HG03139 (cell line): ENCODE data around the gene MBTPS1.

Experiments
- ATAC-seq: cut with Tn5 transposase; IDR thresholded peaks from one replicate; pipeline ENCODE4 v1.9.1; 2021; ENCODE audit not compliant: unreplicated experiment

The MBTPS1 gene

DNA sequence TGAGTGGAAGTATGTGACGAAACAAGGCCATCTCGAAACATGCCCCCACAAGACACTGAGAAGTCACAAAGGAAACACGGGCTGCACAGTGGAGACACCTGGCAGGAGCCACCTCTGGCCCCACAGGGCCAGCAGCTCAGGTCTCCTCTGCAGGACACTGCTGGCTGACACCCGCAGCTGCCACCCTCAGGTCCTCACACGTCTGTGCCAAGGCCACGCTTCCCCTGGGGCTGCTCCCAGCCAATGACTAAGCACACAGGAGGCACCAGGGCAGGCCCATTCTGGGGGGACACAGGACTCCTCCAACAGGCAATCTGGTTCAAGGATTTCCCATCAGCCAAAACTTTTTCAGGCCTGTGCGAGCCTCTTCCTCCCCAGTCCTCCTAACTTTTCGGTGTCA is 36.4 kb downstream of the MBTPS1 start:
- no peak for ATAC-seq

DNA sequence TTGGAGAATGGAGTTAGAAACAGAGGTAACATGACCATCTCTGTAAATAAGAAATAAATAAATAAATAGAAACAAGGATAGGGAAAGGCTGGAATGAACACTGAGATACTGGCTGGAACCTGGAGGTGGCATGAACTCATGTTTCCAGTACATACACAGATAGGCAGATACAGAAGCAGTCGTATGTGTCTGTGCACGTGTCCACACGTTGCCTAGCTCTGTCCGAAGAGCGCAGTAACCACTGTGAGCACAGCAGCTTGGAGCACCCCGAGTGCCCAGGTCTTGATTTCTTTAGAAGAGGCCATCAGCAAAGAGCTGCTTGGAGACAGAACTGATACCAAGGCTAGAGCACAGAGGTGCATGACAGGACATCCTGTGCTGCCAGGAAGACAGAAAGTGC is 37.1 kb downstream of the MBTPS1 start:
- no peak for ATAC-seq

DNA sequence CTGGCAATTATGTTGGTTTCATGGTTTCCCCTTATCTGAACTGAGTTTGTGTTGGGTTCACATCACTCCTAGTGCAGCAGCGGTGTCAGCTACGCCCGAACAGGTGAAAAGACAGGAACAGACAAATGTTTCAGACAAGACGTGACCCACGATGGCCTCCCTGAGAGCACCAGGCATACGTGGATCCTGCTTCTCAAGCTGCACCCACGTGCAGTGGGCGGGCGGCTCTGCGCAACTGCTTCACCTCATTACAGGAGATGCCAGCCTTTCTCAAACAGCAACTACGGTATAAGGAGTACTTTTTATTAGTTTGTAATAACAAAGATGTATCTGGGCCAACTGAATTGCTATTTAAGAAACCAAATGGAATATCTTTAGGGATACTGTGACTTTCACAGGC is 41.4 kb downstream of the MBTPS1 start:
- no peak for ATAC-seq

DNA sequence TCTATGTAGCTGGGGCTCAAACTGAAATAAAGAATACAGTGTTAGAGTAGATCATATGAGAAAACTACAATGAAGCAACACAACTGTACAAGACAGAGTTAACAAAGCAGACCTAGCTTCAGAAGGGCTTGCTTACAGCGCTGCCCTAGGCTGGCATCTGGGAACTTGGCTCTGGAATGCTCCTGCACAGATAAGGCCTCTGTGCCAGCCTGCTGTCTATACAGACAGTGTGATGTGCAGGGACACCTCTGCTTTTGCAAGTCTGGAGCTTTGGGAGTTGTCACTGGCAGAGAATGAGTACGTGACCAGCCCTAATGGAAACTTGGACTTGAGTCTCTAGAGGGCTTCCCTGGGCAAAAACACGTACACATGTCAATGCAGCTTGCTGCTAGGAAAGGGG is 42.0 kb downstream of the MBTPS1 start:
- ATAC-seq, result no peak

DNA sequence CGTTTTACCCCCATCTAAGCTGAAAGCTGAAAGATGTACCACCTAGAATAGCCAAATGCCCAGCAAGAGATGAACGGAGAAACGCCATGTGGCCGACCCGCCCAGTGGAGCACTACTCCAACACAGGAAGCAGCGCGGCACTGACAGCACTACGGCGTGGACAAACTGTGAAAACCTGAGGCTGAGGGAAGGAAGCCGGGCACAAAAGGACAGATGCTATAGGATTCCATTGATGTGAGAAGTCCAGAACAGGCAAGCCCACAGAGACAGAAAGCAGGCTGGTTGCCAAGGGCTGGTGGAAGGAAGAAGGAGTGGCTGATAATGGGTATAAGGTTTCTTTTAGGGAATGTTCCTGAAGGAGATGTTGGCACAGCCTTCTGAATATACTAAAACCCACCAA is 44.7 kb downstream of the MBTPS1 start:
- no peak for ATAC-seq

GRCh38 chr16:84071121-84071520 is 45.6 kb downstream of the MBTPS1 start:
- ATAC-seq, result no peak

GRCh38 chr16:84069540-84069939 is 47.2 kb downstream of the MBTPS1 start:
- ATAC-seq, result no peak

DNA sequence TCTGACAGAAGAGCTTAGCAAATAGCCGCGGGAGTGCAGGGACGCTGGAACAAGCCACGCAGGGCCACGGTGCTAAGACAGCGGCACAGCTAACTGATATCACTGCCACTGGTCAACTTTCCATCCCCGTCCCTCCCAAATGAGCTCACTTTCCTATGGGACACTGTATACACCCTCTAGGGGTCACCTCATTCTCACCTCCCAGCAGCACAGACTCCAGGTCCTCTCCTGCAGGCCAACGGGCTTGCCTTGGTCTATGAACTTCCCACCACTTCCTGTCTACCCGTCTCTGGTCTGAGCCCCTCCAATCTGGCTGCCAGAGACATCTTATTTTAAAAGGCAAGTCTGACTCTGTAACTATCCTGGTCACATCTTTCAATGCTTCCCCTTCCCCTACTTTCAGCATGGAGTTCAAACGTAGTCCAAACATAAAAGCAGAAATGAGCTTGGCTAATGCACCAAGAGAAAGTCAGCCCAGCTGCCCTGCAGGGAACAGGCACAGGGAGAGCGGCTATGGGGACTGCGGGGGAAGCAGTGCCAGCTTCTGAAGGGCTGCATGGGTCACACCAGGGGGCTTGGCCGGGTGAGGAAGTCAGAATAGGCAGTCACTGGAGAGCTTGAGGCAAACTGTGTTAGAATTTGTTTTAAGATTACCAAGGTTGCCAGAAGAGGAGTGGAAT is 47.8 kb downstream of the MBTPS1 start:
- no peak for ATAC-seq

- ATAC-seq, result no peak
Observed at GRCh38 chr16:84068041-84068440, 48.7 kb downstream of the MBTPS1 start.

GRCh38 chr16:84067640-84068039 is 49.1 kb downstream of the MBTPS1 start:
- no peak for ATAC-seq

- no peak for ATAC-seq
Observed at GRCh38 chr16:84065536-84066132, 51.1 kb downstream of the MBTPS1 start.

GRCh38 chr16:84063980-84064379 is 52.8 kb downstream of the MBTPS1 start:
- no peak for ATAC-seq

DNA sequence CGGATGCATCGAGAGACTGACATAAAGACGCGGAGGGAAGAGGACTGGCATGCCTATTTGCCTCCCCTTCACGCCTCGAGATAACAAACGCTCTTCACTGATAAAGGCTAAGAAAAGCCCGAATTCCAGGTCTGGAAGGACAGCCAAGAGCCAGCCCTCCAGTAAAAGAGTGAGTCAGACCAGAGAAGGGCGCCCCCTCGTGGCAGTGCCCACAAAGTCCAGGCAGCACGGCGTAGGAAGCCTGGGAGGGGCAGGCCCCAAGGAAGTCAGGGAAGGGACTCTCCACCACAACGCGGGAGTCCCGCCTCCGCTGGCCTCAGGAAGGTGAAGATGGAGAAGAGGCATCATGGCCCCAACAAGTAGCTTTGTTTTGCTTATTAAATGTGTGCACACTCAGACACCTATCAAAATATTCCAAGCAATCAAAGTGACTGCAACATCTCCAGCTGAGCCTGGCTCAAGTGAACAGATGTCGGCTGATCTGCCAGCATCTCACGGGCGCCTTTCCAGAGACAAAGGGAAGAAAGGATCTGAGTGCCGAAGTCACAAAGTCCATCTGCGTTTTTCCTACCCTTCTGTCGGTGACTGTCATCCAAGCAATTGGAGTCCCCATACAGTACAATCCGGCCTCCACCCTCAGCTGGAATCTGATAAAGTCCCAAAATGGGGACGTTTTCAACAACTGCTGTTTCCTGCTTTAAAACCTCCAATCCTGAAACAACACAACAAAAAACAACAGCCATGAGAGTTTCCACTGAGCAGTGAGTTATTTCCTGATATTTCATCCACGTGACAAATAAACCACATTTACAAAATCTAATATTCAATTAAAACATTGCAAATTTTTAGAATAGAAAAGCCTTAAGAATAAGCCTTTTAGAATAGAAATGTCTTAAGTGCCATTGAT is 53.8 kb downstream of the MBTPS1 start:
- no peak for ATAC-seq

GRCh38 chr16:84061236-84061819 is 55.4 kb downstream of the MBTPS1 start:
- no peak for ATAC-seq

DNA sequence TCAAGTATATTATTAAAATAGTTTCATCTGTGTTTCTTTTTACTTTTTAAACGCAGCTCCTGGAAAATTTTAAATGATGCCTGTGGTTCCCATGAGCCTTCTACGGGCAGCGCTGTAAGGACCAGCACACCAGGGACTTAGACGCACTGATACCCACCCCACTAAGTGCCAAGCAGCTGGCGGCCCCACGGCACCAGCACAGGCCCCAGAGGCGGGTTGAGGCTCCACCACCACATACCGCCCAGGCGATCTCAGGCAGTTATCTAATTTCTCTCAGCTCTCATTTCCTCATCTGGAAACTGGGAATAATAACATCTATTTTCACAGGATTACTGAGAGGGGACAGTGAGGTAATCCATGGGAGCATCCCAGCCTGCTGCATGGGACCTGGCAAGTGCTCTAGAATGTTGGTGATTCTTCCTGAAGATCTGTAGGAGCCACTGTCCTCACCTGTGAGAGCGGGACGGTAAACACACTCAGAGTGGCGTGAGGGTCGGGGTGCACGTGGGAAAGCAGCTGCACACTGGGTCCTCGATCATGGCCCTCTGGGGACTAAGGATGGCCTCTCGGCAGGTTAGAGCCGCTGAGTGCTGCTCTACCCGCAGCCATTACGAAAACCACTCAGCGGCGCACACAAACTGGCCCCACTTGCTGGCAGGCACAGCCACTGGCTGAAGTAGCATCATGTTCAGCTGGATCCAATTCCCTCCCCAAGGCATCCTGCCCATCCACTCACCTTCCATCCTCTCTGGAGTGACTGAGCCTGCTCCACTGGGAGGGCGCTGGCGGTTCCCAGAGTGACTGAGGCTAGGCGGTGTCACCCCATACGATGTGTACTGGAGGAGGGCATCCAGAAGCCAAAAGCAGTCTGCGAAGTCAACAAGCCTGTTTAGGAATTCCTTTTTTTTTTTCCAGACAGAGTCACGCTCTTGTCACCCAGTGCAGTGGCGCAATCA is 56.5 kb downstream of the MBTPS1 start:
- no peak for ATAC-seq

DNA sequence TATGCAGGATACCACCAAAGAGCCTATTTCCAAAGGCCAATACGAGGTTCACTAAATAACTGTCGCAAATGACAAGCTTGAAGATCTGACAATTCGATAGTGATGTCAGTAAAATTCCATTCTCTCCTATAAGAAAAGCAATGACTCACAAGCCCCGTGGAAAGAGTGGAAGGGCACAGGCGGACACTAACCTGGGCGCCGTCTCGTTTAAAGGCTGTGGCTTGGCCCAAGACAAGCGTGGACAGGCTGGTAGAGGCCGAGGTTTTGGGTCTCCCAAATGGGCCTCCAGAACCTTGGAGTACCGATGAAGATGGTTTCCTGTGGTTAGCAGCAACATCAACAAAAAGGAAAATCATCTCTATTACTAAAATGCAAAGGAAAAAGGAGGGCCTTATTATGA is 57.6 kb downstream of the MBTPS1 start:
- ATAC-seq, result no peak

- no peak for ATAC-seq
Observed at GRCh38 chr16:84058664-84059063, 58.1 kb downstream of the MBTPS1 start.

DNA sequence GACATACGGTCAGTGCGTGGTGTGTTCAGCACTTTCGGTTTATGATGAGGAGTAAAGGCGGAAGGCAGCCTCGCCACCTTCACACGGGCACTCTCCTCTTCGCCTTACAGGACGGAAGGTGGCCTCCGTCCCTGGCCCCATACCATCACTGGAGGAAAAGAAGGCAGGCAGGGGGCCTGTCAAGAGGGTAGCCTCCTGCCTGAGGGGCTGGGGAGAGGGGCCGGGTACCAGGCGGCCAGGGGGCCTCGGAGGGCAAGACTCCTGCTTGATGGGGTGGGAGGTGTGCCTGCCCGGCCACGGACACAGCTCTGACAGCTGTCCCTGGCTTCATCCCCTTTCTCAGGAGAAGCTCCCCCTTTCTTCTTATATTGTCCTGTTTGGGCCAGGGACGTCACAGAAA is 58.5 kb downstream of the MBTPS1 start:
- no peak for ATAC-seq

GRCh38 chr16:84056933-84057332 is 59.8 kb downstream of the MBTPS1 start:
- ATAC-seq, result no peak

DNA sequence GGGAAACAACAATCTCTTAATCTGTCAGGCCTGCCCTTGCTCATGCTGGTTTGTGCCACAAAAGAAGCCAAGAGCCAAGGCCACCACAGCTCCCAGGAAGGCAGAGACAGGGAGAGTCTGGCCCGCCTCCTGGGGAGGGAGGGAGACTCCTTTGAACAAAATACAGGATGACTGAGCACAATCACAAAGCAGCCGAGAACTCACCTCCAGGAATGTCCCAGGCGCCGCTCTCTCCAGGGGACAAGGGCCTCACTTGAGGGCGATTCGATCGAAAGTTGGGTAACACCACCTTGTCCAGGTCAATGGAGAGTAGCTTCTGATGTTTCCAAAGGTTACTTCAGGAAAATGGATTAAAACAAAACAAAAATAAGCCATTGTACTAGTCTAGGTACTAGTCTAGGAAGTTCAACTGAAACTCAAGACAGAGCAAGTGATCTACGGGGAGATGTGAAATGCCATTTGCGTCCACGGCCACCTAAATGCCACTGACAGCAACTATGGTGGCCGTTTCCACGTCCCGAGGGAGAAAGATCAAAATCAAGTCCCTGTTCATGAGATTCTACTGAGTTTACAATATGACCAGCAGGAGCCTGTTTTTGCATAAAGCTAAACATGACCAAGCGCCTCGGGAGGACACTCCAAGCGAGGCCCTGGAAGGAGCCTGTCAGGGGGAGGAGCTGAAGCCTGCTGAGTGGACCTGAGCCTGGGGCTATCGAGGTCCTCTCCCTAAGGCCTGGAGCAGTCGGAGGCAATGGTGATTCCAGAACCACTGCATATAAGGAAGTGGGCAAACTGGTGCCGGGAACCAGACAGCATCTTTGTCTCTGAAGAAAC is 60.7 kb downstream of the MBTPS1 start:
- ATAC-seq, result no peak
